Measurements from ENCODE around the gene TBC1D24. TPM values are rescaled to one million over a fixed set of nuclear protein-coding genes. Genes with fewer than 3 reads are reported as not detected.

The TBC1D24 gene
- total and polyA plus RNA-seq, 9 of the 15 experiments (the other 6 are each of a cell fraction or from before 2014, with no cell fraction given) = 1.7 to 22.6 (median 7.2) TPM

DNA sequence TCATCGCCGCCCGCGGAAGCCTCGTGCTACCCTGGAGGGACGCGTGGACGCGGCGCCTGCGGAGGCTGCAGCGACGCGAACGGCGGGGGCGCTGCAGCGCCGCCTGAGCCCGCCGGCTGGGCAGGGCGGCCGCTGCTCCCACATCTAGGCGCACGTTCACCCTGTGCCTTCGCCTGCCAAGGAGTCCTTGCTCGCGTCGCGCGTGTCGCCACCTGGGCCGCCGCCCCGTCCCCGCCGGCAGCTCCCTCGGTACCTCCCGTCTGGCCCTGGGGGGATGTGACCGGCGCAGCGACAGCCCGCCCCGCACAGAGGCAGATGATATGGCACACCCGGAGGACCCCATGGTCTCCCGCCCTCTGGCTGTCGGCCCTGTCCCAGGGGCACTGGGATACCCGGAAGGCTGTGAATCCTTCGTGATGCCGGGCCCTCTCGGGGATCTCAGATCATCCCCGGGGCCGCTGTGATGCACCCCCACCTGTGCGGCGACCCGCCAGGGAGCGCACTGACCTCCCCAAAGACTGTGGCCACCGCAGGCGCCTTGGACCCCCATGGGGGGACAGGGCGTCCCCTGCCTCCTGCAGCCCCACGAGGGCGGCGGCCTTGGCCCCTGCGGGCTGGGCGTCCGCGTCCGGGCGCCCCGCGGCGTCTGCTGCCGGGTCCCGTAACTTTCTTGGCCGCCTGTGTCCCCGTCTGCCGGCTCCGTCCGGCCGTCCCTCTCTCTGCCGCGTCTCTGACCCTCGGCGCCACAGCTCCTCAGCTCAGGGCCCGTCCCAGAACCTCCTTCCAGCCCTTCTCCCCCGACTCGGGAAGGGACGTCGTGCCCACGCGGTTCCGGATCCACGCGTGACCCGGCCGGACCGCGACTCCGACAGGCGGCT lies 689 bp upstream of the TBC1D24 start (continued):
- TF ChIP-seq, protein P1, sequence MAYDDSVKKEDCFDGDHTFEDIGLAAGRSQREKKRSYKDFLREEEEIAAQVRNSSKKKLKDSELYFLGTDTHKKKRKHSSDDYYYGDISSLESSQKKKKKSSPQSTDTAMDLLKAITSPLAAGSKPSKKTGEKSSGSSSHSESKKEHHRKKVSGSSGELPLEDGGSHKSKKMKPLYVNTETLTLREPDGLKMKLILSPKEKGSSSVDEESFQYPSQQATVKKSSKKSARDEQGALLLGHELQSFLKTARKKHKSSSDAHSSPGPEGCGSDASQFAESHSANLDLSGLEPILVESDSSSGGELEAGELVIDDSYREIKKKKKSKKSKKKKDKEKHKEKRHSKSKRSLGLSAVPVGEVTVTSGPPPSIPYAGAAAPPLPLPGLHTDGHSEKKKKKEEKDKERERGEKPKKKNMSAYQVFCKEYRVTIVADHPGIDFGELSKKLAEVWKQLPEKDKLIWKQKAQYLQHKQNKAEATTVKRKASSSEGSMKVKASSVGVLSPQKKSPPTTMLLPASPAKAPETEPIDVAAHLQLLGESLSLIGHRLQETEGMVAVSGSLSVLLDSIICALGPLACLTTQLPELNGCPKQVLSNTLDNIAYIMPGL (CRISPR knock-in tag; IDR thresholded peaks at IDR 0.05) = no peak; the same call in 1 of the 2 replicates
- TF ChIP-seq KLF16 (IDR thresholded peaks at IDR 0.05) = no peak
- TF ChIP-seq ZNF445 (CRISPR knock-in tag; IDR thresholded peaks at IDR 0.05; ENCODE audit: low read depth) = no peak
- no peak for TF ChIP-seq ZKSCAN8 (CRISPR knock-in tag; IDR thresholded peaks at IDR 0.05)
- TF ChIP-seq, protein P2, sequence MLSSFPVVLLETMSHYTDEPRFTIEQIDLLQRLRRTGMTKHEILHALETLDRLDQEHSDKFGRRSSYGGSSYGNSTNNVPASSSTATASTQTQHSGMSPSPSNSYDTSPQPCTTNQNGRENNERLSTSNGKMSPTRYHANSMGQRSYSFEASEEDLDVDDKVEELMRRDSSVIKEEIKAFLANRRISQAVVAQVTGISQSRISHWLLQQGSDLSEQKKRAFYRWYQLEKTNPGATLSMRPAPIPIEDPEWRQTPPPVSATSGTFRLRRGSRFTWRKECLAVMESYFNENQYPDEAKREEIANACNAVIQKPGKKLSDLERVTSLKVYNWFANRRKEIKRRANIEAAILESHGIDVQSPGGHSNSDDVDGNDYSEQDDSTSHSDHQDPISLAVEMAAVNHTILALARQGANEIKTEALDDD (IDR thresholded peaks at IDR 0.05) = no peak
- TF ChIP-seq C11orf30 (IDR thresholded peaks at IDR 0.05; ENCODE audit: low read depth) = no peak
- TF ChIP-seq, protein P3, sequence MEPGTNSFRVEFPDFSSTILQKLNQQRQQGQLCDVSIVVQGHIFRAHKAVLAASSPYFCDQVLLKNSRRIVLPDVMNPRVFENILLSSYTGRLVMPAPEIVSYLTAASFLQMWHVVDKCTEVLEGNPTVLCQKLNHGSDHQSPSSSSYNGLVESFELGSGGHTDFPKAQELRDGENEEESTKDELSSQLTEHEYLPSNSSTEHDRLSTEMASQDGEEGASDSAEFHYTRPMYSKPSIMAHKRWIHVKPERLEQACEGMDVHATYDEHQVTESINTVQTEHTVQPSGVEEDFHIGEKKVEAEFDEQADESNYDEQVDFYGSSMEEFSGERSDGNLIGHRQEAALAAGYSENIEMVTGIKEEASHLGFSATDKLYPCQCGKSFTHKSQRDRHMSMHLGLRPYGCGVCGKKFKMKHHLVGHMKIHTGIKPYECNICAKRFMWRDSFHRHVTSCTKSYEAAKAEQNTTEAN (CRISPR knock-in tag; IDR thresholded peaks at IDR 0.05) = no peak
- TF ChIP-seq CBX5 (IDR thresholded peaks at IDR 0.05; ENCODE audit: borderline replicate concordance, low read depth) = no peak
- TF ChIP-seq ZNF431 (CRISPR knock-in tag; IDR thresholded peaks at IDR 0.05) = 0 out of 2 replicates have a peak, but pooled peaks have one; percentile 44
- no peak for TF ChIP-seq ZFP1 (CRISPR knock-in tag; IDR thresholded peaks at IDR 0.05)
- TF ChIP-seq, protein P4, sequence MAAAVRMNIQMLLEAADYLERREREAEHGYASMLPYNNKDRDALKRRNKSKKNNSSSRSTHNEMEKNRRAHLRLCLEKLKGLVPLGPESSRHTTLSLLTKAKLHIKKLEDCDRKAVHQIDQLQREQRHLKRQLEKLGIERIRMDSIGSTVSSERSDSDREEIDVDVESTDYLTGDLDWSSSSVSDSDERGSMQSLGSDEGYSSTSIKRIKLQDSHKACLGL (CRISPR knock-in tag; IDR thresholded peaks at IDR 0.05; ENCODE audit: borderline replicate concordance, poor library complexity, severe bottlenecking) = no peak
- no peak for TF ChIP-seq SNIP1 (IDR thresholded peaks at IDR 0.05; ENCODE audit: low read depth)
- TF ChIP-seq SAFB2 (IDR thresholded peaks at IDR 0.05; ENCODE audit: borderline replicate concordance, low read depth, low read length, severe bottlenecking) = no peak
- no peak for TF ChIP-seq DDX20 (tag; IDR thresholded peaks at IDR 0.05; ENCODE audit: low read depth)
- TF ChIP-seq ZNF224 (CRISPR knock-in tag; IDR thresholded peaks at IDR 0.05) = no peak
- peak; percentile 84 for TF ChIP-seq CTBP1 (IDR thresholded peaks at IDR 0.05; ENCODE audit: borderline replicate concordance)
- no peak for TF ChIP-seq ZNF785 (CRISPR knock-in tag; IDR thresholded peaks at IDR 0.05)
- TF ChIP-seq HNRNPK (IDR thresholded peaks at IDR 0.05; ENCODE audit: low read depth, low read length, poor library complexity, severe bottlenecking) = no peak
- TF ChIP-seq HMG20A (CRISPR knock-in tag; conservative IDR thresholded peaks at IDR 0.05) = no peak
- TF ChIP-seq ZNF830 (CRISPR knock-in tag; IDR thresholded peaks at IDR 0.05) = no peak
- no peak for TF ChIP-seq MAFK (IDR thresholded peaks at IDR 0.05; ENCODE audit: low read length)
- no peak for TF ChIP-seq ZNF124 (CRISPR knock-in tag; IDR thresholded peaks at IDR 0.05)
